HCT116 (cell line): ENCODE results near the gene CHML. TPM values are rescaled to one million over a fixed set of nuclear protein-coding genes. Genes with fewer than 3 reads are reported as not detected.

Source experiments
- ATAC-seq: fragments of 200-7000 bp; cut with Tn5 transposase; 2 replicates; pipeline ENCODE4 v1.9.1; 2020; ENCODE audit warnings: mild to moderate bottlenecking, moderate library complexity
- BruUV-seq: library from RNA; stranded (reverse); fragments of 400-500 nt; replicated peaks from 2 replicates; lab custom pipeline; 2021; lab: Mats Ljungman, UMichigan
- CTCF ChIA-PET: fragments of 300-600 bp; sonication (Branson Sonifier 250); formaldehyde crosslinking; loops from one replicate; lab custom pipeline; 2021; ENCODE audit warnings: antibody characterized with exemption; lab: Charles Lee
- POLR2A ChIA-PET: fragments of 300-600, 350-600 bp; sonication (Branson Sonifier 250); formaldehyde crosslinking; loops from one replicate; lab custom pipeline; 2021; ENCODE audit warnings: antibody characterized with exemption; lab: Charles Lee
- RAD21 ChIA-PET, 2 experiments: fragments of 300-600 bp; sonication (Branson Sonifier 250); formaldehyde crosslinking; loops; one replicate each; lab custom pipeline; 2023; ENCODE audit warnings: low total read pairs in 2 of 2; ENCODE audit not compliant: uncharacterized antibody in 2 of 2, unreplicated experiment in 2 of 2, low non-redundant PET in 1 of 2; lab: Charles Lee
- DNase-seq: peaks from one replicate; pipeline ENCODE4 v3.0.0-alpha.2; 2010; ENCODE audit warnings: low read depth, low spot score
- H2AFZ ChIP-seq: fragments of 200-600 bp; shearing (Covaris generic), sonication (generic); 2 replicates; pipeline ENCODE4 v1.6.1; 2017; ENCODE audit warnings: low read depth, mixed run types, mixed read lengths, antibody characterized with exemption, low read length; ENCODE audit not compliant: poor library complexity, severe bottlenecking
- H3K27ac ChIP-seq: 2 replicates; pipeline ENCODE4 v1.5.1; 2012; ENCODE audit warnings: low read depth, low read length
- H3K27me3 ChIP-seq: fragments of 200-600 bp; sonication (generic); 2 replicates; pipeline ENCODE4 v1.6.1; 2016; ENCODE audit warnings: mixed run types, low read length, mixed read lengths; ENCODE audit not compliant: insufficient read depth
- H3K36me3 ChIP-seq, 2 experiments: fragments of 200-500 bp in 1 of 2; fragments of 200-600 bp in 1 of 2; sonication (Bioruptor generic) in 1 of 2; sonication (generic) in 1 of 2; 2 replicates each; pipeline versions ENCODE4 v1.5.1 to v1.6.1; 2014 to 2016; ENCODE audit warnings: low read length in 2 of 2, inconsistent platforms in 1 of 2, mixed read lengths in 1 of 2, mixed run types in 1 of 2; ENCODE audit not compliant: insufficient read depth in 2 of 2, control insufficient read depth in 1 of 2
- H3K4me1 ChIP-seq, 2 experiments: fragments of 200-600 bp in 1 of 2; sonication (generic) in 1 of 2; 2 replicates each; pipeline versions ENCODE4 v1.5.1 to v1.6.1; 2012 to 2017; ENCODE audit warnings: low read length in 2 of 2, inconsistent platforms in 1 of 2, mild to moderate bottlenecking in 1 of 2, mixed read lengths in 1 of 2, mixed run types in 1 of 2, moderate library complexity in 1 of 2; ENCODE audit not compliant: insufficient read depth in 2 of 2, control insufficient read depth in 1 of 2
- H3K4me2 ChIP-seq: fragments of 200-600 bp; sonication (generic); 2 replicates; pipeline ENCODE4 v1.6.1; 2017; ENCODE audit warnings: mixed run types, low read length, mixed read lengths
- H3K4me3 ChIP-seq, 2 experiments: fragments of 200-600 bp in 1 of 2; sonication (generic) in 1 of 2; replicated peaks in 1 of 2; 2 replicates each; pipeline ENCODE4 v1.5.1; 2011 to 2016; ENCODE audit warnings: low read length in 2 of 2, control low read depth in 1 of 2, low read depth in 1 of 2, mild to moderate bottlenecking in 1 of 2, mixed read lengths in 1 of 2, mixed run types in 1 of 2
- H3K79me2 ChIP-seq: fragments of 200-600 bp; sonication (generic); 2 replicates; pipeline ENCODE4 v1.6.1; 2017; ENCODE audit warnings: mild to moderate bottlenecking, mixed run types, low read length, moderate library complexity, mixed read lengths; ENCODE audit not compliant: insufficient read depth
- H3K9ac ChIP-seq: fragments of 200-600 bp; sonication (generic); 2 replicates; pipeline ENCODE4 v1.6.1; 2016; ENCODE audit warnings: low read length, mixed read lengths
- H3K9me2 ChIP-seq: fragments of 200-600 bp; sonication (generic), shearing (Covaris generic); 2 replicates; pipeline ENCODE4 v1.6.1; 2017; ENCODE audit warnings: mixed run types, mild to moderate bottlenecking, moderate library complexity; ENCODE audit not compliant: insufficient read depth
- H3K9me3 ChIP-seq, 2 experiments: fragments of 200-500 bp in 1 of 2; fragments of 200-600 bp in 1 of 2; sonication (Bioruptor generic) in 1 of 2; sonication (generic) in 1 of 2; 2 replicates each; pipeline ENCODE4 v1.6.1; 2014 to 2017; ENCODE audit warnings: low read length in 2 of 2, mixed read lengths in 2 of 2, inconsistent platforms in 1 of 2, low read depth in 1 of 2, mild to moderate bottlenecking in 1 of 2, mixed run types in 1 of 2, moderate library complexity in 1 of 2; ENCODE audit not compliant: control insufficient read depth in 1 of 2, insufficient read depth in 1 of 2
- H4K20me1 ChIP-seq: fragments of 200-600 bp; sonication (generic), shearing (Covaris generic); 2 replicates; pipeline ENCODE4 v1.6.1; 2017; ENCODE audit warnings: mixed run types, mild to moderate bottlenecking, moderate library complexity; ENCODE audit not compliant: insufficient read depth
- ATF3 ChIP-seq: IDR thresholded peaks from 2 replicates; pipeline ENCODE4 v1.6.1; 2012
- CEBPB ChIP-seq: IDR thresholded peaks from 2 replicates; pipeline ENCODE4 v1.6.1; 2012; ENCODE audit warnings: low read depth
- EGR1 ChIP-seq: IDR thresholded peaks from 2 replicates; pipeline ENCODE4 v1.6.1; 2012; ENCODE audit warnings: low read depth
- ELF1 ChIP-seq: IDR thresholded peaks from 2 replicates; pipeline ENCODE4 v1.6.1; 2012; ENCODE audit warnings: low read depth, borderline replicate concordance
- EZH2 ChIP-seq: fragments of 200-600 bp; sonication (generic); IDR thresholded peaks from 2 replicates; pipeline ENCODE4 v1.6.1; 2017; ENCODE audit warnings: antibody characterized with exemption, mixed run types
- EZH2phosphoT487 ChIP-seq: fragments of 200-600 bp; IDR thresholded peaks from 2 replicates; pipeline ENCODE4 v1.6.1; 2018; ENCODE audit warnings: antibody characterized with exemption, borderline replicate concordance
- JUND ChIP-seq: IDR thresholded peaks from 2 replicates; pipeline ENCODE4 v1.6.1; 2012
- POLR2A ChIP-seq: IDR thresholded peaks from 2 replicates; pipeline ENCODE4 v1.7.0; 2011; ENCODE audit warnings: borderline replicate concordance; ENCODE audit not compliant: insufficient read depth, insufficient read length; ENCODE audit errors: extremely low read depth
- REST ChIP-seq: IDR thresholded peaks from 2 replicates; pipeline ENCODE4 v1.6.1; 2012; ENCODE audit warnings: low read depth
- SIN3A ChIP-seq: IDR thresholded peaks from 2 replicates; pipeline ENCODE4 v1.6.1; 2012; ENCODE audit warnings: low read depth
- SP1 ChIP-seq: IDR thresholded peaks from 2 replicates; pipeline ENCODE4 v1.6.1; 2012; ENCODE audit warnings: low read depth
- TCF7L2 ChIP-seq: IDR thresholded peaks from 2 replicates; pipeline ENCODE4 v1.7.0; 2011; ENCODE audit warnings: borderline replicate concordance, inconsistent platforms; ENCODE audit not compliant: insufficient read depth, insufficient read length; ENCODE audit errors: extremely low read depth
- YY1 ChIP-seq: IDR thresholded peaks from 2 replicates; pipeline ENCODE4 v1.6.1; 2011; ENCODE audit warnings: low read length, low read depth, moderate library complexity, mild to moderate bottlenecking; ENCODE audit not compliant: insufficient replicate concordance; ENCODE audit errors: extremely low read depth
- ZBTB33 ChIP-seq: IDR thresholded peaks from 2 replicates; pipeline ENCODE4 v1.6.1; 2011; ENCODE audit warnings: mild to moderate bottlenecking, low read length, moderate library complexity; ENCODE audit not compliant: insufficient replicate concordance; ENCODE audit errors: extremely low read depth
- ZFX ChIP-seq: fragments of 450-650 bp; IDR thresholded peaks from 2 replicates; pipeline ENCODE4 v1.6.1; 2017
- intact Hi-C: fragments of 100-400 bp; cut with micrococcal nuclease; formaldehyde crosslinking; loops from 2 replicates; pipeline ENCODE4 v1.10.0; 2022
- total RNA-seq: library from RNA; stranded (reverse); gene quantifications from one replicate; pipeline ENCODE4 v1.2.1, GENCODE V29; 2021; ENCODE audit not compliant: unreplicated experiment

Gene CHML
- total RNA-seq, 1 experiment from 2014 or later, result 9.7 TPM

GRCh38 chr1:241614572-241614971 lies 25.6 kb downstream of the CHML start:
- intact Hi-C loops, result no loop called here
- CTCF ChIA-PET, result no interaction called here
- Histone ChIP-seq H3K9me3 (no peaks in the 10 kb centered on the region), H3K9ac (no peak overlapping the region), H3K9me2 (no peaks in the 10 kb centered on the region), H3K36me3 (no peaks in the 10 kb centered on the region), H2AFZ (no peak overlapping the region), H3K27ac (no peak overlapping the region), H4K20me1 (no peaks in the 10 kb centered on the region), H3K4me2 (no peak overlapping the region), H3K27me3 (no peaks in the 10 kb centered on the region), H3K4me1 (peaks cover 0 to 5% of the 10 kb centered on the region in 2 experiments; a peak in 1 of 4 replicates), H3K4me3 (no peak overlapping the region), H3K79me2 (no peaks in the 10 kb centered on the region)
- no TSS peak for BruUV-seq
- POLR2A ChIA-PET, result no interaction called here
- no peak for TF ChIP-seq SP1
- no peak for TF ChIP-seq ZBTB33
- no peak for TF ChIP-seq POLR2A
- no peak for TF ChIP-seq EZH2phosphoT487
- TF ChIP-seq SIN3A, result no peak
- no peak for TF ChIP-seq YY1
- no peak for TF ChIP-seq EGR1
- TF ChIP-seq ELF1, result no peak
- TF ChIP-seq REST, result no peak
- TF ChIP-seq JUND, result no peak
- TF ChIP-seq EZH2, result no peak
- no peak for TF ChIP-seq ATF3
- TF ChIP-seq TCF7L2, result no peak
- no peak for TF ChIP-seq ZFX
- TF ChIP-seq CEBPB, result no peak
- ATAC-seq (no peak), DNase-seq (no peak)
- RAD21 ChIA-PET, result no interaction called here
